Chondrocyte (in vitro differentiated cells): ENCODE results near the gene STK40. TPM values are rescaled to one million over a fixed set of nuclear protein-coding genes. Genes with fewer than 3 reads are reported as not detected.

Experiments
- DNase-seq: peaks from one replicate; pipeline ENCODE4 v3.0.0; 2021; ENCODE audit warnings: mixed read lengths, low spot score
- H3K27ac Mint-ChIP-seq: one replicate; pipeline ENCODE4 v1.8.0; 2021; ENCODE audit warnings: mild to moderate bottlenecking, moderate library complexity, mixed read lengths; ENCODE audit not compliant: unreplicated experiment
- H3K27me3 Mint-ChIP-seq: 2 replicates; pipeline ENCODE4 v1.8.0; 2021; ENCODE audit warnings: low read depth, mixed read lengths
- H3K36me3 Mint-ChIP-seq: 2 replicates; pipeline ENCODE4 v1.8.0; 2021; ENCODE audit warnings: low read depth, mixed read lengths
- H3K4me1 Mint-ChIP-seq: 2 replicates; pipeline ENCODE4 v1.8.0; 2021; ENCODE audit warnings: low read depth, mild to moderate bottlenecking, mixed read lengths
- H3K4me3 Mint-ChIP-seq: one replicate; pipeline ENCODE4 v1.8.0; 2021; ENCODE audit warnings: mild to moderate bottlenecking, moderate library complexity, mixed read lengths; ENCODE audit not compliant: unreplicated experiment
- H3K9me3 Mint-ChIP-seq: 2 replicates; pipeline ENCODE4 v1.8.0; 2021; ENCODE audit warnings: low read depth, mixed read lengths
- total RNA-seq: library from RNA; stranded (reverse); gene quantifications from 3 replicates; pipeline ENCODE4 v1.2.1, GENCODE V29; 2021
- TF ChIP-seq, protein P1 (sequence below): fragments of 200-600 bp; sonication (generic); IDR thresholded peaks from 2 replicates; pipeline ENCODE4 v1.5.0; 2021; ENCODE audit warnings: antibody characterized with exemption, mild to moderate bottlenecking, moderate library complexity

The STK40 gene
- total RNA-seq, 1 donor from 2014 or later = 63.7 TPM

- H3K27ac Mint-ChIP-seq = peak overlapping the region; percentile 45
- peaks cover 34% of the 10 kb centered on the region for H3K36me3 Mint-ChIP-seq
- H3K4me1 Mint-ChIP-seq = peaks cover 11% of the 10 kb centered on the region
Observed at GRCh38 chr1:36295390-36295789, 90.3 kb downstream of the STK40 start.

More at GRCh38 chr1:36295390-36295789, 90.3 kb downstream of the STK40 start:
- TF ChIP-seq, protein P1, sequence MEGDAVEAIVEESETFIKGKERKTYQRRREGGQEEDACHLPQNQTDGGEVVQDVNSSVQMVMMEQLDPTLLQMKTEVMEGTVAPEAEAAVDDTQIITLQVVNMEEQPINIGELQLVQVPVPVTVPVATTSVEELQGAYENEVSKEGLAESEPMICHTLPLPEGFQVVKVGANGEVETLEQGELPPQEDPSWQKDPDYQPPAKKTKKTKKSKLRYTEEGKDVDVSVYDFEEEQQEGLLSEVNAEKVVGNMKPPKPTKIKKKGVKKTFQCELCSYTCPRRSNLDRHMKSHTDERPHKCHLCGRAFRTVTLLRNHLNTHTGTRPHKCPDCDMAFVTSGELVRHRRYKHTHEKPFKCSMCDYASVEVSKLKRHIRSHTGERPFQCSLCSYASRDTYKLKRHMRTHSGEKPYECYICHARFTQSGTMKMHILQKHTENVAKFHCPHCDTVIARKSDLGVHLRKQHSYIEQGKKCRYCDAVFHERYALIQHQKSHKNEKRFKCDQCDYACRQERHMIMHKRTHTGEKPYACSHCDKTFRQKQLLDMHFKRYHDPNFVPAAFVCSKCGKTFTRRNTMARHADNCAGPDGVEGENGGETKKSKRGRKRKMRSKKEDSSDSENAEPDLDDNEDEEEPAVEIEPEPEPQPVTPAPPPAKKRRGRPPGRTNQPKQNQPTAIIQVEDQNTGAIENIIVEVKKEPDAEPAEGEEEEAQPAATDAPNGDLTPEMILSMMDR = no peak
- Mint-ChIP-seq H3K9me3 (no peaks in the 10 kb centered on the region), H3K4me3 (no peak overlapping the region), H3K27me3 (no peaks in the 10 kb centered on the region)
- DNase-seq = no peak

Other genes with a start within 250 kb of the STK40 start
- gene TRAPPC3, start 236.4 kb downstream of the STK40 start, total RNA-seq = 67.7 to 74.5 TPM (median 69.7 TPM) in 3 replicates
- 159 to 177 TPM (median 173 TPM) in 3 replicates for gene MAP7D1, start 229.8 kb downstream of the STK40 start, total RNA-seq
- gene THRAP3, start 161.5 kb downstream of the STK40 start, total RNA-seq = 88.7 to 106 TPM (median 106 TPM) in 3 replicates
- gene SH3D21, start 79.6 kb downstream of the STK40 start, total RNA-seq = 9.4 to 15.0 TPM (median 10.8 TPM) in 3 replicates
- 55.7 to 88.4 TPM (median 85.2 TPM) in 3 replicates for gene EVA1B, start 62.3 kb downstream of the STK40 start, total RNA-seq
- gene LSM10, start 12.0 kb upstream of the STK40 start, total RNA-seq = 45.0 to 47.3 TPM (median 45.7 TPM) in 3 replicates
- gene OSCP1, start 64.5 kb upstream of the STK40 start, total RNA-seq = 4.5 to 7.3 TPM (median 6.2 TPM) in 3 replicates
- gene MRPS15, start 78.5 kb upstream of the STK40 start, total RNA-seq = 51.3 to 68.5 TPM (median 53.2 TPM) in 3 replicates
- not detected in 3 replicates for gene CSF3R, start 97.0 kb upstream of the STK40 start, total RNA-seq